GM18511 (cell line): ENCODE results near the gene APOM.

Experiments
- ATAC-seq: cut with Tn5 transposase; IDR thresholded peaks from one replicate; pipeline ENCODE4 v1.9.1; 2021; ENCODE audit warnings: mild to moderate bottlenecking, moderate library complexity; ENCODE audit not compliant: unreplicated experiment

Gene APOM

GRCh38 chr6:31630177-31630934 lies 25.3 kb upstream of the APOM start:
- ATAC-seq, result no peak

- ATAC-seq, result no peak
Measured at GRCh38 chr6:31631209-31631608, 24.5 kb upstream of the APOM start.

- ATAC-seq, result no peak
Measured at GRCh38 chr6:31631681-31632278, 23.9 kb upstream of the APOM start.

GRCh38 chr6:31632279-31632946 lies 23.3 kb upstream of the APOM start:
- no peak for ATAC-seq

GRCh38 chr6:31633447-31633846 lies 22.2 kb upstream of the APOM start:
- no peak for ATAC-seq

- no peak for ATAC-seq
Measured at GRCh38 chr6:31634131-31634530, 21.6 kb upstream of the APOM start.

GRCh38 chr6:31634969-31635575 lies 20.6 kb upstream of the APOM start:
- ATAC-seq, result no peak

- no peak for ATAC-seq
Measured at GRCh38 chr6:31636698-31637596, 18.7 kb upstream of the APOM start.

GRCh38 chr6:31639043-31639442 lies 16.7 kb upstream of the APOM start:
- no peak for ATAC-seq

- ATAC-seq, result no peak
Measured at GRCh38 chr6:31639449-31639861, 16.2 kb upstream of the APOM start.

GRCh38 chr6:31640612-31641011 lies 15.1 kb upstream of the APOM start:
- no peak for ATAC-seq

GRCh38 chr6:31641370-31641769 lies 14.3 kb upstream of the APOM start:
- ATAC-seq, result no peak

- no peak for ATAC-seq
Measured at GRCh38 chr6:31642798-31643570, 12.7 kb upstream of the APOM start.

- ATAC-seq, result no peak
Measured at GRCh38 chr6:31643818-31644454, 11.8 kb upstream of the APOM start.

- ATAC-seq, result no peak
Measured at GRCh38 chr6:31645325-31645724, 10.4 kb upstream of the APOM start.

- ATAC-seq, result peak; percentile 42
Measured at GRCh38 chr6:31651602-31652191, 4.0 kb upstream of the APOM start.

- peak; percentile 75 for ATAC-seq
Measured at GRCh38 chr6:31652925-31653724, 2.6 kb upstream of the APOM start.
